Glutamatergic neuron (in vitro differentiated cells): ENCODE results near the gene ATP5F1D. TPM values are rescaled to one million over a fixed set of nuclear protein-coding genes. Genes with fewer than 3 reads are reported as not detected.
A peak's percentile ranks its signal among the peaks of the same experiment; 100 is the strongest.

ENCODE experiments used
- DNase-seq: peaks from one replicate; pipeline ENCODE4 v3.0.0; 2022
- H3K27ac Mint-ChIP-seq: one replicate; pipeline ENCODE4 v1.8.0; 2020; ENCODE audit warnings: mild to moderate bottlenecking, mixed read lengths, inconsistent platforms; ENCODE audit not compliant: unreplicated experiment
- H3K27me3 Mint-ChIP-seq: one replicate; pipeline ENCODE4 v1.8.0; 2020; ENCODE audit warnings: mild to moderate bottlenecking, moderate library complexity, mixed read lengths, inconsistent platforms; ENCODE audit not compliant: unreplicated experiment
- H3K36me3 Mint-ChIP-seq: one replicate; pipeline ENCODE4 v1.8.0; 2020; ENCODE audit warnings: mild to moderate bottlenecking, mixed read lengths, inconsistent platforms; ENCODE audit not compliant: unreplicated experiment
- H3K4me1 Mint-ChIP-seq: one replicate; pipeline ENCODE4 v1.8.0; 2020; ENCODE audit warnings: mild to moderate bottlenecking, low read depth, mixed read lengths, inconsistent platforms; ENCODE audit not compliant: unreplicated experiment
- H3K4me3 Mint-ChIP-seq: one replicate; pipeline ENCODE4 v1.8.0; 2020; ENCODE audit warnings: mild to moderate bottlenecking, mixed read lengths, inconsistent platforms; ENCODE audit not compliant: unreplicated experiment
- H3K9me3 Mint-ChIP-seq: one replicate; pipeline ENCODE4 v1.8.0; 2020; ENCODE audit warnings: mild to moderate bottlenecking, moderate library complexity, mixed read lengths, inconsistent platforms; ENCODE audit not compliant: unreplicated experiment
- CTCF ChIP-seq: fragments of 200-600 bp; sonication (generic); IDR thresholded peaks from one replicate; pipeline ENCODE4 v1.5.0; 2021; ENCODE audit not compliant: partially characterized antibody, unreplicated experiment
- total RNA-seq: library from RNA; stranded (reverse); fragmentation: NEBNext Ultra II Directional; extraction: Animal tissue kit (Norgen Biotek cat#: 25700); gene quantifications from one replicate; pipeline ENCODE4 v1.2.1, GENCODE V29; 2021; ENCODE audit not compliant: unreplicated experiment

ATP5F1D gene
- total RNA-seq, 1 donor from 2014 or later, result 129 TPM

GRCh38 chr19:1250437-1251260 lies 9.1 kb downstream of the ATP5F1D start:
- TF ChIP-seq CTCF, result no peak
- peak overlapping the region; percentile 94 for H3K27ac Mint-ChIP-seq
- peaks cover 10% of the 10 kb centered on the region for H3K27me3 Mint-ChIP-seq
- DNase-seq, result peak; percentile 95
- H3K36me3 Mint-ChIP-seq, result no peaks in the 10 kb centered on the region
- H3K4me1 Mint-ChIP-seq, result peaks cover 8% of the 10 kb centered on the region
- peak overlapping the region; percentile 94 for H3K4me3 Mint-ChIP-seq
- peaks cover 12% of the 10 kb centered on the region for H3K9me3 Mint-ChIP-seq

GRCh38 chr19:1251330-1252220 lies 10.0 kb downstream of the ATP5F1D start:
- Mint-ChIP-seq H3K27me3 (peaks cover 10% of the 10 kb centered on the region), H3K4me3 (peak overlapping the region; percentile 94), H3K27ac (peak overlapping the region; percentile 94), H3K9me3 (peaks cover 18% of the 10 kb centered on the region), H3K4me1 (peaks cover 6% of the 10 kb centered on the region), H3K36me3 (no peaks in the 10 kb centered on the region)
- TF ChIP-seq CTCF, result no peak
- no peak for DNase-seq

- H3K9me3 Mint-ChIP-seq, result peaks cover 19% of the 10 kb centered on the region
- DNase-seq, result no peak
- peak overlapping the region; percentile 94 for H3K4me3 Mint-ChIP-seq
- peak overlapping the region; percentile 94 for H3K27ac Mint-ChIP-seq
- peaks cover 6% of the 10 kb centered on the region for H3K4me1 Mint-ChIP-seq
- no peak for TF ChIP-seq CTCF
- H3K36me3 Mint-ChIP-seq, result no peaks in the 10 kb centered on the region
- peaks cover 11% of the 10 kb centered on the region for H3K27me3 Mint-ChIP-seq
These were observed 10.8 kb downstream of the ATP5F1D start for GRCh38 chr19:1252221-1252820.

GRCh38 chr19:1252821-1253513 lies 11.4 kb downstream of the ATP5F1D start:
- no peak for DNase-seq
- H3K27ac Mint-ChIP-seq, result no peak overlapping the region
- H3K27me3 Mint-ChIP-seq, result peaks cover 16% of the 10 kb centered on the region
- H3K9me3 Mint-ChIP-seq, result peaks cover 24% of the 10 kb centered on the region
- peak overlapping the region; percentile 57 for H3K4me3 Mint-ChIP-seq
- H3K4me1 Mint-ChIP-seq, result peaks cover 11% of the 10 kb centered on the region
- no peak for TF ChIP-seq CTCF
- H3K36me3 Mint-ChIP-seq, result no peaks in the 10 kb centered on the region
